WERI-Rb-1 (cell line): ENCODE results near the gene ZNF518B.

Source experiments
- DNase-seq: peaks from one replicate; pipeline ENCODE4 v3.0.0-alpha.2; 2020
- H3K27ac ChIP-seq: fragments of 250-450 bp; sonication (Bioruptor Pico); 2 replicates; pipeline ENCODE4 v1.5.1; 2020; ENCODE audit warnings: mild to moderate bottlenecking, moderate library complexity
- H3K27me3 ChIP-seq: fragments of 250-450 bp; sonication (Bioruptor Pico); 2 replicates; pipeline ENCODE4 v1.5.1; 2021; ENCODE audit warnings: mild to moderate bottlenecking, low read depth, moderate library complexity; ENCODE audit not compliant: insufficient read depth, severe bottlenecking
- H3K36me3 ChIP-seq: fragments of 250-450 bp; sonication (Bioruptor Pico); 2 replicates; pipeline ENCODE4 v1.5.1; 2020; ENCODE audit warnings: mild to moderate bottlenecking, moderate library complexity
- H3K4me3 ChIP-seq: 2 replicates; pipeline ENCODE4 v1.5.1; 2011; ENCODE audit warnings: low read depth, mild to moderate bottlenecking, control low read depth, low read length
- H3K9me3 ChIP-seq: fragments of 250-450 bp; sonication (Bioruptor Pico); 2 replicates; pipeline ENCODE4 v1.5.1; 2021; ENCODE audit warnings: mild to moderate bottlenecking, moderate library complexity; ENCODE audit not compliant: severe bottlenecking
- CTCF ChIP-seq: IDR thresholded peaks from 2 replicates; pipeline ENCODE4 v1.5.1; 2011; ENCODE audit warnings: low read depth, mild to moderate bottlenecking, control low read depth, inconsistent platforms, low read length

ZNF518B gene

GRCh38 chr4:10496200-10496599, 39.0 kb upstream of the ZNF518B start:
- H3K27ac ChIP-seq, result no peak overlapping the region
- H3K9me3 ChIP-seq, result no peaks in the 10 kb centered on the region
- H3K27me3 ChIP-seq, result no peaks in the 10 kb centered on the region
- H3K4me3 ChIP-seq, result no peak overlapping the region
- no peaks in the 10 kb centered on the region for H3K36me3 ChIP-seq
- no peak for TF ChIP-seq CTCF
- no peak for DNase-seq

- no peaks in the 10 kb centered on the region for H3K27me3 ChIP-seq
These were observed 38.4 kb upstream of the ZNF518B start for GRCh38 chr4:10495651-10496050.

GRCh38 chr4:10492464-10492863, 35.2 kb upstream of the ZNF518B start:
- Histone ChIP-seq H3K36me3 (no peaks in the 10 kb centered on the region), H3K27me3 (no peaks in the 10 kb centered on the region), H3K27ac (no peak overlapping the region), H3K4me3 (no peak overlapping the region), H3K9me3 (no peaks in the 10 kb centered on the region)
- DNase-seq, result no peak
- TF ChIP-seq CTCF, result no peak

More at GRCh38 chr4:10495651-10496050, 38.4 kb upstream of the ZNF518B start:
- no peak for DNase-seq
- TF ChIP-seq CTCF, result no peak
- Histone ChIP-seq H3K36me3 (no peaks in the 10 kb centered on the region), H3K4me3 (no peak overlapping the region), H3K27ac (no peak overlapping the region), H3K9me3 (no peaks in the 10 kb centered on the region)

- Histone ChIP-seq H3K27ac (no peak overlapping the region), H3K36me3 (no peaks in the 10 kb centered on the region), H3K27me3 (no peaks in the 10 kb centered on the region), H3K9me3 (no peaks in the 10 kb centered on the region), H3K4me3 (no peak overlapping the region)
- DNase-seq, result no peak
- no peak for TF ChIP-seq CTCF
These were observed 34.2 kb upstream of the ZNF518B start for GRCh38 chr4:10491401-10491800.

GRCh38 chr4:10490996-10491395, 33.8 kb upstream of the ZNF518B start:
- Histone ChIP-seq H3K27me3 (no peaks in the 10 kb centered on the region), H3K27ac (no peak overlapping the region), H3K36me3 (no peaks in the 10 kb centered on the region), H3K4me3 (no peak overlapping the region), H3K9me3 (no peaks in the 10 kb centered on the region)
- TF ChIP-seq CTCF, result no peak
- no peak for DNase-seq

- no peak overlapping the region for H3K4me3 ChIP-seq
- DNase-seq, result no peak
- TF ChIP-seq CTCF, result no peak
- no peak overlapping the region for H3K27ac ChIP-seq
- no peaks in the 10 kb centered on the region for H3K27me3 ChIP-seq
- no peaks in the 10 kb centered on the region for H3K36me3 ChIP-seq
- no peaks in the 10 kb centered on the region for H3K9me3 ChIP-seq
These were observed 25.7 kb upstream of the ZNF518B start for GRCh38 chr4:10482913-10483312.
